Stimulated activated CD4-positive, alpha-beta T cell treated with anti-CD3 and anti-CD28 coated beads, Interleukin-2, amount 100 ng/mL, for 24 hours (primary cell): ENCODE measurements around the gene CHDH.

Experiments used
- DNase-seq, 2 donors: peaks; one replicate each; pipeline ENCODE4 v3.0.0-alpha.2; 2020

CHDH gene

DNA sequence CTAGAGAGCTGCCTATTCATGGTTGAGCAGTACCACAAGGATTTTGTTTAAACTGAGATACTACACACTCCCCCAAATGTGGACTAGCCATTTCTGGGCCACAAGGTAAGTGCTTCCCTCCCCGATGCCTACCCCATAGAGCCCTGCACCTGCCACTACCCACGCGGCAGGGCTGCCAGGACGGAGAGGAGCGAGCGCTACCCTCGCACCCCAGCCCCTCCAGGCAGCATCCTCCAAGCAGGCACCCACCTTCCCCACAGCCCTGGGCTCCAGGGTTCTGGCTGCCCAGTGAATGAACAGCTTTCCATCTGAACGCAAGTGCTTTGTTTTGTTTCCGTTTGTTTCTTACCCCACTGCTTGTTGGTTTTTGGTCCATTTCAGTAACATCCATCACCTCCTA, 59.2 kb downstream of the CHDH start:
- DNase-seq, result no peak

DNA sequence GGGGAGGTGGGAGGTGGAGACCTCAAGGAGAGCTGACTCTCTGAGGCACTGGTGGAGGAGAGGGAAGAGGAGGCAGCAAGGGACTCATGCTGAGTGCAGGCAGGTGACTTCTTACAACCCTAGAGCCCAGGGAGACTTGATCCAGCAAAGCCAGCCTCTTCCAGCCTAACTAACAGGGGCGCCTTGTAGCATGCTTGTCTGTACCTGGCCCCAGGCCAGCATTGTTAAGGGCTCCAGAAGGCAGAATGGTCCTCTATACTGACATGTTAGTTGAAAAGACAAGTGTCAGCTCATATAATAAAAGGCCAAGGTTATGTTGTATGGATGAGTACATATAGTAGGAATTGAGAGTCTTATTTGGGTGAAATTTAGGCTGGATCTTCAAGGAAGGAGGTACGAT, 65.4 kb downstream of the CHDH start:
- no peak for DNase-seq

DNA sequence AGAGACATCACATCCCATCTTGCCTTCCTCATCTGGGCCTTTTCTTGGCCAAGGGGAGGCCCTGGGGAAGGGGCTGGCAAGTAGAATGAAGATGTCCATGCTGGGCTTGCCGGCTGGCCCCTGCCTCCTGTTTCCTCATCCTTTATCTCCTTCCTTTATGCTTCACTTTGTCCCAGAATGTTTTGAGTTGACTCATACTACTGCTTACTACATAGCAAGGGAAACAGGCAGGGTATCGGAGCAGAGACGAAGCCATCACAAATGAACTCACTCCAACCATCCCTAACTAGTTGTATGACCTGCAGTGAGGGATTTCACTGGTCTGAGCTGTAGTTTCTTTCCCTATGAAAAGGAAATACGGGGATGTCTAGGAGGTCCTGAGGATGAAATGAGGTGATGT, 66.0 kb downstream of the CHDH start:
- no peak for DNase-seq

DNA sequence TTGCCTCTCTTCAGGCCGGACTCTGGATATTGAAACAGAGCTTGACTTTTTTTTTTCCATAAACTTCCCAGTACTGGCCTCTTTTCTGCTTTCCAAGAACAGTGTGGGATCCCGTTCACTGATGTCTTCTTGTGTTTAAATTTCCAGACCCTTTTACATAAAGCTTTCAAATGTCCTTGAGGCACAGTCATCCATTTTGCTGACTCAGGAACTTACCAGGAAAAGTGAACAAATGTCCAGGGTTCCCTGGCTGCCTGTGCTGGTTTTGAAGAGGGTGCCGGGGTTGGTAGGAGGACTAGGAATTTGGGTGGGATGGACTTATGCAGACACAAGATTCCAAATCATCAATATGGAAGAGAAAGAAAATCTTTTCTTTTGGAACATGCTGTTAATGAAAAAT, 68.1 kb downstream of the CHDH start:
- no peak for DNase-seq

GRCh38 chr3:53777468-53777867, 68.8 kb downstream of the CHDH start:
- DNase-seq, result no peak

DNA sequence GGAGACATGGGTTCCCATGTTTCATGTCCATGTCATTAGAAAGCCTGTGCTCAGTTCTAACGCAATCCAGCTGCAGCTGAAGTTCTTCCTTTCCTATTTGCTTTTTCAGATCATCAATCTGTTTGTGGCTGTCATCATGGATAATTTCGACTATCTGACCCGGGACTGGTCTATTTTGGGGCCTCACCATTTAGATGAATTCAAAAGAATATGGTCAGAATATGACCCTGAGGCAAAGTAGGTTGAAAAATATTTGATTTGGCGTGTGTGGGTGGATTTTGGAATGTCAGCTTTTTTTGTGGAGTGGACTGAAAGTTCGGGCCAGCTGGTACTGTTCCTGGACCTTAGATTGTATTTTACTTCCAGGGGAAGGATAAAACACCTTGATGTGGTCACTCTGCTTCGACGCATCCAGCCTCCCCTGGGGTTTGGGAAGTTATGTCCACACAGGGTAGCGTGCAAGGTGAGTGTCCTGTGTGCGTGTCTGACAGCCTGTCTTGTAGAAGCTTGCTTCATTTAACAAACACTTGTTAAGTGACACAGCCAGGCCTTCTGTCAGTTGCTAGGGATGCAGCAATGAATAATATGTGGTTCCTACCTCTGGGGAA, 69.6 kb downstream of the CHDH start:
- no peak for DNase-seq

- DNase-seq, result no peak
Observed at GRCh38 chr3:53775834-53776251, 70.4 kb downstream of the CHDH start.

- no peak for DNase-seq
Observed at GRCh38 chr3:53775018-53775417, 71.2 kb downstream of the CHDH start.

DNA sequence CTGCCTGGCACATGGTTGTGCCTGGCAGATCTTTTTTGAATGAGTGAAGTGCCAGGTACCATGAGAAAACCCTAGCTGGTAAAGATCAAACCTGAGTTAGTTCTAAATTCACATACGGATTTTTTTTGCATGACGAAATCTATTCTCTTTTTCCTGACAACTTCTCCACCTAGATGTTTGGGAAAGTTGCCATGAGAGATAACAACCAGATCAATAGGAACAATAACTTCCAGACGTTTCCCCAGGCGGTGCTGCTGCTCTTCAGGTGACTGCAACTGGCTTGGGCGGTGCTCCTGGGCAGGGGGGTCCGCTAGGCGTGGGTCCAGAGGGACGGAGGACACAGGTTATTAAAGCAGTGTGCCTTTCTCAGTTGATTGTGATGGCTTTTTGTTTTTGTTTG, 71.8 kb downstream of the CHDH start:
- no peak for DNase-seq

GRCh38 chr3:53773611-53774368, 72.4 kb downstream of the CHDH start:
- no peak for DNase-seq

DNA sequence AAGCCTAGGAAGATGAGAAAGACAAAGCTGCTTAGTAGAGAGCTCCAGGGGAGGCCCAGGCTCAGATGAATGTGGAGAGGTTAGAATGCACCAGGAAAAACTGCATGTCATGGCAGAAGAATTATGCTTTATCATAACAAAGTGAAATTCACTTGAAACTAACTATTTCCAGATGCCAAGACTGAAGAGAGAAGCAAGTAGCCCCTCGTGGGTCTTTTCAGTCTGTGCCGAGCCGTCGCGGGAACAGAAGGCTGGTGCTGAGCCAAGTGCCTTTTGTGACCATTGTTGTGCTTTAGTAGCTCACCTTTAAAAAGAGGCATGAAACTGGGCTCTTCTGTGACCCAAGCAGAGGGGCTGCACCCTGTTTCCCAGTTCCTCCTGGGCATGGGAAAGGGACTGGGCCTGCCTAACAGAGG, 73.2 kb downstream of the CHDH start:
- no peak for DNase-seq

GRCh38 chr3:53772562-53772961, 73.7 kb downstream of the CHDH start:
- DNase-seq, result no peak

DNA sequence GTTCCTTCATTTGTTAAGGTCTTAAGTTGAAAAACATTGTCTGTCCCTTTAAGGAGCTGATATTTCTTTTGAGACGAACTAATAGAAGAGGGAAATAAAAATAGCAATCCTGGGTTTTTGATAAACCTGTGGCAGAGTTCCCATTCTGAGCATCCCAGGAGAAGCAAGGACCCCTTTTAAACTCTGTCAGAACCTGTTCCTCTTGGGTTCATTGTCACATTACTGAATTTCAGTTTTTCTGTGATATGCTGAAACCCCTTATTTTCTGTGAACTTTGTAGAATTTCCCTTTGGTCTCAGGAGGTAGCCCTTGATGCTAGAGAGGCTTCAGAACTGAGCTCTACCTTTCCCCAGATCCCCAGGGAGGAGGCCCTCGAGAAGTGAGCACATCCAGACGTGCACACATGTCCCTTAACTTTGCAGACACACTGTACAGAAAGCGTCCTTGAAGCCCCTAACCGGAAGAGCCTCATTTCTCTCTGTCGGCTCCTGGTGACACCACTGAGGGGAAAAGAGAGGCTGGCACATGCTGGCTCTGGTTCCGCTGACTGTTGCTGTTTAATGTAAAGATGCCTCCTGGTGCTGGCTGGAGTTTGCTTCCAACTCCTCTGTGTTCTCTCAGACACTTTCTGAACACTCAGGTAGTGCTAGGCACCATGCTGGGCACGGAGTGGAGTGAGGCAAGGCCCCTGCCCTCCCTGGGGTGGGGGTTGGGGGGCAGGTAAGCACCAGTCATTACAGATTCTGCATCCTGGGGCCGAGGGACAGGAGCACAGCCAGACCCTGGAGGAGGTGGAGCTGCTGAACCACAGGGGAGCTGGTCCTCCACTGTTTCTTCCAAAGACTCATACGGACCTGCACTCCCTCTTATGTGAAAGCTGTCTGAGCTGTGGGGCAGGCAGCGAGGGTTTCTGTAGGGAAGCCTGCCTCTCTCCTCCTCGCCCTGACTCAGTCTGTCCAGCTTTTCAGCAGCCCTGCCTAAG, 77.5 kb downstream of the CHDH start:
- no peak for DNase-seq

DNA sequence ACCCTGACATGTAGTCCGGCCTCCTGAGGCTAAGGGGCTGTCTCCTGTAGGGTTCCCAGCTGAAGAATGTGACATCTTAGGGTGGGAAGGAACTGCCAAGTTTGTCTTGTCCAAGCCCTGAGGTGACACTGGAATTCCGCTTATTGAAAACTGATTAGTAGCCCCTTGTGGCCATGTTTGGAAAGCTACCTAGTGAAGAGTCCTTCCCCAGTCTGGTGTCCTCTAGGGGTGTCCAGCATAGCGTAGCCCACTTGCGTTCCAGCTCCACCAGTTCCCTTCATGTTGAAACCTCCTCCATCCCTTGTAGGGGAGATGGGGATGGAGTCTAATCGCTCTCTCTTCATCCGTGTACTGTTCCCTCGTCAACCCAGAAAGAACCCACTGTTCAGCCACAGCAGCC, 79.5 kb downstream of the CHDH start:
- no peak for DNase-seq

- no peak for DNase-seq
Observed at GRCh38 chr3:53765753-53766152, 80.5 kb downstream of the CHDH start.

- DNase-seq, result no peak
Observed at GRCh38 chr3:53764026-53764775, 82.0 kb downstream of the CHDH start.

GRCh38 chr3:53763353-53763752, 82.9 kb downstream of the CHDH start:
- no peak for DNase-seq
